ELF-1 (cell line): ENCODE data around the gene UBAC2.

Experiments
- DNase-seq: peaks from one replicate; pipeline ENCODE4 v3.0.0-alpha.2; 2016; ENCODE audit warnings: low read depth, low spot score

UBAC2 gene

DNA sequence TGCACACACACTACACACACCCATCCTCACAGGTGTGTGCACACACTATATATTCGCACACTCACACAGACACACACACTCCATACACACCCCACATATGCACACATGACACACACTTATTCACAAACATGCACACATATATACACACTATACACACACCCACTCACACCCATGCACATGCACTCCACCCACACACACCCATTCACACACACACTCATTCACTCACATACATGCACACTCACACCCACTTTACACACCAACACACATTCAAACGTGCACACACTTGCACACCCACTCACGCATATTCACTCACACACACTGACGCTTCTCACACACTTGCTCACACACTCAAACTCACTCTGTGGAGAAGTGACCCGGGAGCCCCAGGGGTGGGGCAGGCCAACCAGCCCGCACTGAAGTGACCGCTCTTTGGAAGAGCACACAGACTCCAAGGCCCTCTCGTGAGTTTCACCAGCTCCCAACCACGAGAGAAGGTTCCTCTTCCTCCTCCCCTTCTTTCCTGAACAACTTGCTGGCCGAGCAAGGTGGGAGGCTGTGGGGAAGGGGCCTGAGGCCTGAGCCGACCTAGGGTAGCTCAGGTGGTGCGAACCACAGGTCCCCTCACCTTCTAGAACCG lies 214.5 kb downstream of the UBAC2 start:
- no peak for DNase-seq

DNA sequence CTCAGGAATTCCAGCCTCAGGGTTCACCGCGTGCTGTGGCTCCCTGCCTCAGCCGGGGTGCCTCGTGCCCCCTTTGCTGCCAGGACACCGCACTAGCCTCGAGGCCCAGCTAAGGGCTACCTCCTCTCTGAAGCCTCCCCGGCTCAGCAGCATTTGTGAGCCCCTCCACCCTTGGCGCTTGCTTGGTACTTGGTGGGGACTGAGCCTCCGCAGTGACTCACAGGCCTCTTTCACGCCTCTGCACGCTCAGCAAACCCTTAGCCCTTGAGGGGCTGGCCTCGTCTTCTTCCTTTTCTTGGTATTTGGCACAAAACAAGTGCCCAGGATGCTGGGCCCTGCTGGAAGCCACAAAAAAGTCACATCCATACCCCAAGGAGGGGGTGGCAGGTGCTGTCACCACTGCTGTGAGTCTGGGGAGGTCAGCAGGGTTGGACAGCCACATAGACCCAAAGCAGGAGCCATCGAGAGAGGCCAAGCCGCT lies 215.2 kb downstream of the UBAC2 start:
- DNase-seq, result no peak

DNA sequence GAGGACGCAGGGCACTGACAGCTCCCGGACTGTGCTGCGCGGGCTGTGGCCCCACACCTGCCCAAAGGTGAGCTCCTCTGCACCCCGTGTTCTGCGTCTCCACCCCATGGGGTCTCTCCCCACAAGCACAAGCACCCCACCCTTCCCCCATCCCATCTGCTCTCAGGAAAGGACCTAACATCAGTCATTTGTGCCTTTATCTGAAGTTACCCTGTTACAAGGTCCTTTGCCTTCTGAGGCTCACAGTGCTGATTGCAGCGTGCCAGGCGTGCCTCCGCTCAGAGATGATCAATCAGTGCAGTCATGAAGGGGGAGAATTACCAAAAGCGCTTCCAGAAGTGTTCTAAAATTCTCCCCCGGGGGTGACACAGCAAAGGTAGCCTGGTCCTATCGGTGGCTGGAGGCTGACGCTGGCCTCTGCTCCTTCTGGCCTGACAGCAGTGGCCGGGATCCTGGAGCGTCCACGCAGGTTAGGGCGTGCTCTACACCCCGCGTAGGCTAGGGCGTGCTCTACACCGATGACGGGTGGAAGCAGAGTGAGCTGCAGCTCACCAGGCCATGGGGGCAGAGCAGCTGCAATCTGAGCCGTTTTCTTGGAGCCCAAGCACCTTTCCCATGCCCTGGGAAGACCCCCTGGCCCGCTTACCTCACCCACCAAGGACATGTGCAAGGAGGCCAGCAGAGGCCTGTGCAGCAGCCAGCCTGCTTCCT lies 215.9 kb downstream of the UBAC2 start:
- no peak for DNase-seq

DNA sequence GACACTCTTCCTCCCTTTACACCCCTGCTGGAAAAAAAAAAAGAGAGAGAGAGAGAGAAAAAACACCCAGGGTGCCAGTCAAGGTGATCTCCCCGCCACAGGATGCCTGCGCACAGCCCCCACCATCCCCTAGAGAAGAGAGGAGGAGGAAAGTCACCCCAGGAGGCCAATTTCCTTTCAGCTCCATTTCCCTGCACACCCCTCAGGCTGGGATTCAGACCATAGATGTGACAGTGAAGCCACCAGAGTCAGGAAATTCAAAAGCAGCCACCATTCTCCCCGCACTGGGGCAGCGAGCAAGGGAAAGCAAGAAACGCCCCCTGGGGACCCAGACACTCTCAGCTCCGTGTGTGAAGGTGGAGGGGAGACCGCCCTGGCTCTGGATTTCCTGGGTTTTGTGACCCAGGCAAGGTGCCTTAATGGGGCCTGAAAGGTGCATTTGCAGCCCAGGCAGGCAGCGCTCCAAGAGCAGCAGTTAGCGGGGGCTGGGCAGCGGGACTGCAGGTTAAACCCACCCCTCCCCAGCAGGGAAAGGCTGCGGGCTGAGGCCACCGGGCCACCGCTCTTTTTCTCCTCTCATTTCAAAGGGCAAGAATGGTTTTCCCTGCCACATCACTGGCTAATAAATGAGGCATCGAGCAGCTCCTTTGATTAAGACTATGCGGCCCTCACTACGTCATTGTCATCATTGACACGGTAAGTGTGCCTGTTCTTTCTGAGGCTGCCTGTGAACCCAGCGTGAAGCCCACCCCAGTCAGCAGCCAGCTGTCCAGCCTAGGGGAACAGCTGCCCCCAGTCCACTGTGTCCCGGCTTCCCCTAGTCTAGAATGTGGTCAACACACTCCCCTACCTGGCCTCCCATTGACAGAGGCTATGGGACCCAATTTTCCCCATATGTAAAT lies 216.8 kb downstream of the UBAC2 start:
- DNase-seq, result peak; percentile 34

DNA sequence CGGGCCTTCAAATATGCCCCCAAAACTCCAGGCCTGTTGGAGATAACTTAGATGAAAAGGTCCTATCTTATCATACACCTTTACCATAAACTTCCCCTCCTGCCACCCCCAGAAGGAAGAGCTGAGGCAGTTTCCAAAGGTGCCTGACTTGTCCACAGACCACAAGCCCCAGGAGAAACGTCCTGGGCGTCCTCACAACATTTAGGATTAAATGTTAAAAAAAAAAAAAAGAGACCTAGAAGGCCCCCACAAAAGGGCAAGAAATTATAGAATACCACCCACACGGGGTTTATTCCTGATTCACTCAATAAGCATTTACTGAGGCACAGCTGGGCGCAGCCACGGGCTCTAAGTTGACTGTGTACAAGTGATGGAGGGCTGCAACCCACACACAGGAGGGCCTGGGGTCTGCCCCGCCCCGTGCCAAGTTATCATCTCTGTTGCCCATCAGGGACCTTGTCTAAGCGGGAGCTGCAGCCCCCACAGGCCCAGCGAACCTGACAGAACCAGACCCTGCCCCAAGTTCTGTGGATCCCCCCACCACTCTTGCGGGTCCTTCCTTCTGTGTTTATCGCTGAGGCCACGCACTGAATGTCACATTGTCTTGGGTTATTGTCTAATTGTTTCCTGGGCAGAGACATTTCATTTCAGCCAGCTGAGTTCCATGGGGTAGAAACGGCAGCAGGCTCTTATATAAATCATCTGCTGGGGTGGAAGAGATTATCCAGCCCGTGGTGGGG lies 217.6 kb downstream of the UBAC2 start:
- no peak for DNase-seq

DNA sequence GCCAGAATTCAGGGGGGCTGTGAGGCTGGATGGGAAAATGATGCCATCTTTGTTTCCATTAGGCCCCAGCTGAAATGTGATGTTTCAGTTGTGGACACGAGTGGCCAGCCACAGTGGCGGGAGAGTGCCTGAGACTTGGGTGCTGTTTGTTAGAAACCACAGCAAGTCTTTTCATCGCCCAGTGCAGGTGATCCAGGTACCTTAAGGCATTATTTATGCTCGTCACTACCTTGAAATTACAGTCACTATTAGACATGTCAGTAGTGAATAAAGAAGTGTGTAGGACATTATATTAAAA lies 218.1 kb downstream of the UBAC2 start:
- no peak for DNase-seq

DNA sequence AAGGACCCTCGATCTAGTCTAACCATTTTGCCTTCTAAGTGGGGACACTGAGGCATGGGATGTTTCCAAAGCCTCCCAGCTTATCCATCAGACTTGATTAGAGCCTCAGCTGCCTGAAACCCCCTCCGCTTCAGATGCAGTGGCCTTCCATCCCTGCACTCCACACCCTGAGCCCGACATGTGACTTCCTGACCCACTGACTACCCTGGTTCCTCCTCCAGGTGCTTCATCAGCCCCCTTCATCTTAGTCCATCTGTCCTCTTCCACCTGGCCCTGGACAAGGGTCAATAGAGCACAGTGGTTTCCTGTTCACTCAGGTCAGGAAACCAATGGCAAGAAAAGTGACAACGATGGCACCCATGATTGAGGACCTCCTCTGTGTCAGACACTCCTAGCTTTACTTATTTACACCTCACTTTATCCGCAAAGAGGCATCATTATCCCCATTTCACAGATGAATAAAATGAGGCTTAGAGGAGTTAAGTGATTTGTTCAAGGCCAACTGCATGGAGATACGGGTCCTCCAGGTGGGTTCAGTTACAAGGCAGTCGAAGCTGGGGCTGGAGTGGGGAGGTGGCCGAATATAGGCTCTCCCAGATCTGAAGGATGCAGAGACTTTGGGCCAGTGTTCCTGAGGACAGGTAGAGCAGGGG lies 219.1 kb downstream of the UBAC2 start:
- DNase-seq, result no peak

DNA sequence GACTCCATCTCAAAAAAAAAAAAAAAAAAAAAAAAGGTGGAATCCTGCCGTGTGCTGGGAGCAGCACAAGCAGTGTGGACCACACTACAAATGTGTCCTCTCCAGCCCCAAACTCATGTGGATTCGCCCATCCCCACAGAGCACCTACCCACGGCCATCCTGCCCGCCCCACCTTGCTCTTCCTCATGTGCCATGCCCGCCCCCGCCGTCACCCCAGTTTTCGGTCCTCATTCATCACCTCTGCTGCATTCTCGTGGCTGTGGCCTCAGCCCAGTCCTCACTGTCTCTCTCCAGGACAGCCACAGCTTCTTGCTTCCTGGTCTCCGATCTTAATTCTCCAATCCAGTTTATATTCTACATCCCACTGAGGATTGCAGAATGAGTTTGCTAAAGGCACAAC lies 220.6 kb downstream of the UBAC2 start:
- no peak for DNase-seq

DNA sequence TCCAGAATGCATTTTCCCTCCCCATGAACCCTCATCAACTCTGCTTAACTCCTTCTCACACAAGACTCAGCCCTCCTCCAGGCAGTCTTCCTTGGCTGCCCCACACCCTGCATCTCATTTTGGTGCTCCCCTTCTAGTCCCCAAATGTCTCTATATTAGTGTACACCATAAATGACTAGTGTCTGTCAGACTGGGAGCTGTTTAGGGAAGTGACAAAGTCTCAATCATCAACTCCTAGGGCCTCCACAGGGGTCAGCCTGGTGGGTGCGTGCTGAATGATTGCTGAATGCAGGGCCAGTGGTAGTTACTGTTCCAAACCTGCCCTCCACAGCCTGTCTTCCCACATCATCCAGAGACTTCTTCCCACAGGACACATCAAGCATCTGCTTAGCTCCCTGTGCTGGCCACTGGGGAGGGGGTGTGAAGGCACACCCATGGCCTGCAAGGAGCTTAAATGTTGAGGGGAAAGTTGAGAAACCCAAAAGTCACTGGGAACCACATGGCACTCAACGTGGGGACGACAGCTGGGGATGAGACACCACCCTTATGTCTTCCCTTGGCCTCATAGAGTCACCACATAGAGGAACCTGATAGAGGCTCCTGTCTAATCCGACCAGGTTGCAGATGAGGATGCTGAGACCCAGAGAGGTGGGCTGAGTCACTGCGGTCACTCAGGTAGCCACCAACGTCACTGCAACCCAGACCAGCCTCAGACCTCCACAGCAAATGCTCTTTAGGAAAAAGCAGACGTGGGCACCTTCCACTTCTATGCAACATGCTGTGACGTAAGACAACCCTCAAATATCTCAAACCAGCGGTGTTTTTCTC lies 221.3 kb downstream of the UBAC2 start:
- no peak for DNase-seq

DNA sequence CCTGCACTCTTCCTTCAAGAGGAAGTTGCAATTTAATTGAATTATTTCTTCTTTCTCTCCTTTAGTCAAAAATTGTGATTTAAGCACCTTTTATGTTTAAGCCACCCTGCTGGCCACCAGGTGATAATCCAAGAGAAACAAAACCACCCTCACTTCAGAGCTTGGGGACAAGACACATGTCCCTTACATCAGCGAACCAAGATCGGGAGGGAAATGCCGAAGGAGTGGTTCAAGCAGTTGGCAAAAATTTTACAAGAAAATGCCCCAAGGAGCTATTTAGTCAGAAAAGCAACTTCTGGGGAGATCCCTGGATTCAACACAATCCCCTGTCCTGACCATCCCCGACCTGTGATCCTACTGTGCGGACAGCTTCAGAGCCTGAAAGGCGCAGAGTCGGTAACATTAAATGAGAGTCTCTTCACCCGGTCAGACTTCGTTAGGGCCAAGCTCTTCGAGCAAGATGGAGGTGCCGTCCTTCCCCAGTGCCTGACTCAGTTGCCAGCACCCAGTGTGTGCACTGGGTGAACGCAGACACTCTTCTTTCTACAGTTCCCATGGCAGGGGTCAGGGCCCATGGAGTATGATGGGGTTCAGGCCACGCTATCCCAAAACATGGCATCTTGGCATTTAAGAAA lies 222.0 kb downstream of the UBAC2 start:
- no peak for DNase-seq

DNA sequence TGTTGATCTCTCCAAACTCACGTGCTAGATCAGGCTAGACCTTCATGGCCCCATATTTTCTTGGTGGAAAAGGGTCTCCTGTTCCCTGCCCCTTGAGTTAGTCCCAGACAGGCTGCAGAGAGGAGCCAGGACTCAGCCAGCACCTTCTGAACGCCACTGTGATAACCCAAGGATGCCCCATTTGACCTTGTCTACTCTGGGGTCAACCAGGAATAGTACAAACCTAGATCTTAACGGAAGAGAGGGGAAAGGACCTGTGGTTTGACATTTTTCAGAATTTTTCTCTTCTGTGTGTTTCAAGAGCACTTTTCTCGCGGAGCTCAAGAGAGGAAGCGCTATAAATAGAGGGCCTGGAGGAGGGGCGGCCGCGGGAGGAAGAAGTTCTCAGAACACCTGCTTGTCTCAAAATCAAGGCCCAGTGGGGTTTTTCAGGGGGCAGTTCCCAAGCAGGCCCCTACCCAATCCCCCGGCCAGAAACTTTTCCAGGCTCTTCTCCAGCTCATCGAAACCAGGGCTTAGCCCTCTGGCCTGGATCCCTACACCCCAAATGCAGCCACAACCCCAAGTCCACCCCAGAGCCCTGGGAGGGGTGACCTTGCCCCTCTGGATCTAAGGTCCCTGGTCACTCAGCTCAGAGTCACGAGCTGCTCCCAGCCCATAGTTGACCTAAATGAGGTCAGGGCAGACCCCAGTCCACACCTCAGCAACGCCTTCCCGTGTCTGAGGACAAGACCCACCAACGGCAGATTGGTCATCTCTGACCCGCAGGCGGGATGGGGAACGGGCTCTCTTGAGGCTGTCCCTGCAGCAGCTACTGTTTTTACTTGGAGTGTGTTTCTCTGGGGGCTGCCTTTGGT lies 225.1 kb downstream of the UBAC2 start:
- DNase-seq, result no peak

DNA sequence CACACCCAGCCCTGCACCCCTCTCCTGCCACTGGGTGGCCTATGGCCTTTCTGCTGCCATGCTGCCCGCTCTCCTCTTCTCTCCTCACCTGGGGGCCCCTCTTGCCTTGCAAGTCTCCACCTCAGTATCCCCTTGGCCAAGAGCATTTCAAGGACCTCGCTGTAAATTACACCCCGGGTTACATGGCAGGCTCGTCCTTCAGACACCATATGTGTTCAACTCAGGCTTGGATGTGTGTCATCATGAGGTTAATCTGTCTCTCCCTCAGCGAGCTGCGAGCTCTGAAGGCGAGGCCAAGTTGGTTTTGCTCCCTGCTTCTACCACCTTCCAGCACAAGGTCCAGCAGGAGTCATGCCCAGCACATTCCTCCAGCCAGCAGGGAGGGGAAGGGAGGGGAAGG lies 225.8 kb downstream of the UBAC2 start:
- DNase-seq, result no peak

DNA sequence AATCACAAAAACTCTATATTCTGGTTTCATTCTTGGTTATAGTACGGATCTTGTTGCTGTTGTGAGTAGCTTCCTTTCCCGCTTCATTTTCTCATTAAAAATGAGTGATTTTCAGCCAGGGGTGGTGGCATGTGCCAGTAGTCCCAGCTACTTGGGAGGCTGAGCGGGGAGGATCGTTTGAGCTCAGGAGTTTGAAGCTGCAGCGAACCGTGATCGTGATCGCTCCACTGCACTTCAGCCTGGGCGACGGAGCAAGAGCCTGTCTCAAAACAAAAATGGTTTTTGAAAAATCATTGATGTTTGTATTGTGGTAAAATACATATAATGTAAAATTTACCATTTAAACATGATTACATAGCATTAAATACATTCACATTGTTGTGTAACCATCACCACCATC lies 229.0 kb downstream of the UBAC2 start:
- no peak for DNase-seq

DNA sequence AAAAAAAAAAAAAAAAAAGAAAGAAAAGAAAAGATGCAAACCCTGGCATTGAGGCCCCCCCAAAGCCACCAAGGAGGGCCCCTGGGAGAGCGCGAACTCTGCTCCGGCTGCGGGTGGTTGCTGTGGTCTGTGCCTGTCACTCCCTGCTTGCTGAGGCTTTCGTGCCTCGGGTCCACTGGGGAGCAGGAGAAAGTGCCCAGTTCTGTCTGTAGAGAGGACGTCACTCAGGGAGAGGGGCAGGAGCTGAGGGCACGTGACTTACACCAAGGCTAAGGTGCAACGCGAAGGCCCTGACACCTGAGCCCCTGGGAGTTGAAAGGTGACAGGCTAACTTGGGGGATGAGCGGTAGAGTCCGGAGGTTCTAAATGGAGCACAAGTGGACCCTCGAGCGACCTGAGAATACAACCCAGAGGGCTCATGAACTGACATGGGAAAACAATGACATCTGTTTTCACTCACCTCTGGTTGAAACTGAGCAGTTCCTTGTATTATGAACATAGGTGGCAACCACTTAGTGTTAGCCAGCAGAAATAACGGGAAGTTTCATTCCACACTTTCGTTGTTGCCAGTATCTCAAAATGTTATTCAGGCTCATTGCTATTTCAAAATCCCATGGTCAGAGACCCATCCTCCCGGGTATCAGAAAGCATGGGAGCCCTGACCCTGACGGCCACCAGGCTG lies 231.4 kb downstream of the UBAC2 start:
- no peak for DNase-seq

DNA sequence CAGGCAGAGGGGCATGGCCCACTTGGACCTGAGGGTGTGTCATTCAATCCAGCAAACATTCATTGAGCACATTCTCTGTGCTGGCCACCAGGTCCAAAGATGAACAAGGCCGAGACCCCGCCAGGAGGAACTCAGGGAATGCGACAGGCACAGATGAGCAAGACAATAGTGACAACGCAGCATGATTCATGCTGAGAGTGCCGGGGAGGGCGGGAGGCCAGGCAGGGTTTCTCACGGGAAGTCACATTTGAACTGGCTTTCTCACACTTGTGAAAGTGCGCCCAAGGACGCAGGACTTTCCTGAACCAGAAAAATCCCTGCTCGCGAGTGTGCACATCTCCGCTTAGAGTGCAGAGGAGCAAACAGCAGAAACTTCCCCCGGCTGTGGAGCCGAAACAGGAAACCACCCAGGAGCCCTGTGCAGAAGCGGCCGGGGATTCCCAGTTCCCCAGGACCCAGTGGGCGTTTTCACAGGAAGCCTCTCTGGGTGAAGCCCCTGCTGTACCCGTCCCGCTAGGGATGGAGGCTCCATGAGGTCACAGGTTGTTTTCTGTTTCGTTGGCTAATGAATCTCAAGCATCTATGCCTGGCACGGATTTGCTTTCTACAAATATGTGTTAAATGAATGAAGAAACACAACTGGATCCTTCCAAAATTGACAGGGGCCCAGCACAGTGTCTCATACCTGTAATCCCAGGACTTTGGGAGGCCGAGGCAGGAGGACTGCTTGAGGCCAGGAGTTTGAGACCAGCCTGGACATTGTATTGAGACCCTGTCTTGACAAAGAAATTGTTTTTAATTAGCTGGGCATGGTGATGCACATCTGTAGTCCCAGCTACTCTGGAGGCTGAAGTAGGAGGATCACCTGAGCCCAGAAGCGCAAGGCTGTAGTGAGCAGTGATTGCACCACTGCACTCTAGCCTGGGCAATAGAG lies 232.2 kb downstream of the UBAC2 start:
- peak; percentile 85 for DNase-seq

DNA sequence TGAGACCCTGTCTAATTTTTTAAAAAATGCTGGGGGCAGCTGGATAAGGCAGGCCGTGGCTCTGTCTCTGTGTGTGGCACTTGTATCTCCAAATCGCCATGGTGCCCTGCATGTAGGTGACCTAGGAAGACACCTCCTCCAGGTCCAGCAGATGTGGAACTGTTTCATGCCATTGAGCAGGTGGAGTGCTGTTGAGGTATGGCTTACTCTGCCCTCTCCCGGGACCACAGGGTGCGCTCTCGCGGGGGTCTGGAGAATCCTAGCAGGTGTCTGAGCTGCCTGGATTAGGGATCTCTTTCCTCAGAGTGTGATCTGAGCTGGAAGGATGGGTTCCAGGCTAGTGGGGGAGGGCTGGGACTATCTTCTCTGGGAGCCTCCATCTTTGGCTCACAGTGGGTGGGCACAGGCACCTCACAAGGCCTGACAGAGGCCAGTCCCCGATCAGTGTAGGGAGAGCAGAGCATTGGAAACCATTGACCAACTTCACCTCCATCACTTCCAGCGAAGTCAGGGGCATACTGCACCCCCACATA lies 233.0 kb downstream of the UBAC2 start:
- no peak for DNase-seq

DNA sequence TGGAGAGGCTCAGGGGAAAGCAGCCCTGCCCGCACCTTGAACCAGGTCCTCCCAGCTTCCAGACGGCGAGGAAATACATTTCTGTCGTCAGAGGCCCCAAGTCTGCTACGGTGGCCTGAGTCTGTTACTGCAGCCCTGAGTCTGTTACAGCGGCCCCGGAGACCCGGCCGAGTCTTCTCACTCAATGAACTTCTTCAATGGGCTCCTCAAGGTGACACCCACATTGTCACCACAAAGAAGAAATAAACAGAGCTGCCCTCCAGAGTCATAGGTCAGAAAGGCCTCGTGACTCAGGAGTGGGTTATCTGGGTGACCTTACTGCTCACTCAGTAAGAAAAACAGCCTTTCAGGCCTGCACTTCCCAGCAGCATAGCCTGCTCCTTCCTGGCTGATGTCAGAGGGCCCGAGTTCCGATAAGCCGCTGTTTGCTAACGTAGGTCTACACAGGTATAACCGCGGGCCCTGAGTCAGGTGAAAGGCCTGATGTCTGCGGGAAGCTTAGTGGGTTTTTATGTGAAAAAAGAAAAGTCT lies 233.7 kb downstream of the UBAC2 start:
- DNase-seq, result peak; percentile 53
